GM12872 (cell line): ENCODE data around the gene TIMP2.

ENCODE experiments used
- CTCF ChIP-seq: IDR thresholded peaks from 3 replicates; pipeline ENCODE4 v1.5.1; 2011; ENCODE audit warnings: low read depth, mild to moderate bottlenecking, low read length, moderate library complexity; ENCODE audit not compliant: insufficient read depth

TIMP2 gene

GRCh38 chr17:78944956-78945355, 19.8 kb upstream of the TIMP2 start:
- no peak for TF ChIP-seq CTCF

GRCh38 chr17:78944026-78944425, 18.8 kb upstream of the TIMP2 start:
- TF ChIP-seq CTCF = no peak

GRCh38 chr17:78940708-78941107, 15.5 kb upstream of the TIMP2 start:
- no peak for TF ChIP-seq CTCF

GRCh38 chr17:78940258-78940657, 15.1 kb upstream of the TIMP2 start:
- TF ChIP-seq CTCF = no peak

- TF ChIP-seq CTCF = no peak
Observed at GRCh38 chr17:78939615-78940014, 14.4 kb upstream of the TIMP2 start.

GRCh38 chr17:78937561-78937960, 12.4 kb upstream of the TIMP2 start:
- no peak for TF ChIP-seq CTCF

GRCh38 chr17:78935419-78936323, 10.5 kb upstream of the TIMP2 start:
- TF ChIP-seq CTCF = no peak
